HepG2 (cell line): ENCODE data around the gene DELE1. TPM values are rescaled to one million over a fixed set of nuclear protein-coding genes. Genes with fewer than 3 reads are reported as not detected.

Source experiments
- ATAC-seq: fragments of 200-7000 bp; cut with Tn5 transposase; 3 replicates; pipeline ENCODE4 v1.9.1; 2020; ENCODE audit warnings: mild to moderate bottlenecking, moderate library complexity
- BruUV-seq: library from RNA; stranded (reverse); fragments of 400-500 nt; replicated peaks from 2 replicates; lab custom pipeline; 2021; lab: Mats Ljungman, UMichigan
- CTCF ChIA-PET: fragments of 300-600 bp; formaldehyde crosslinking; extraction: SDS; loops from one replicate; lab custom pipeline; 2021; ENCODE audit warnings: low total read pairs, inconsistent platforms, low intra/inter-chr PET ratio; lab: Yijun Ruan, JAX
- POLR2A ChIA-PET: fragments of 350-600 bp; sonication (Branson Sonifier 250); formaldehyde crosslinking; loops from one replicate; lab custom pipeline; 2020; ENCODE audit warnings: antibody characterized with exemption, inconsistent platforms; lab: Yijun Ruan, JAX
- DNase-seq: peaks from one replicate; pipeline ENCODE4 v3.0.0-alpha.2; 2015; ENCODE audit warnings: low spot score
- FAIRE-seq: peaks from 3 replicates; lab custom pipeline; 2011; peaks lifted over from hg19 to GRCh38; lab: Jason Lieb, UNC
- H2AFZ ChIP-seq: one replicate; pipeline ENCODE4 v1.6.1; 2011; ENCODE audit warnings: low read length, inconsistent platforms
- H3K27ac ChIP-seq: fragments of 300-600 bp; 3 replicates; pipeline ENCODE4 v1.8.0; 2011; ENCODE audit warnings: mixed run types, mild to moderate bottlenecking, mixed read lengths, low read length, inconsistent platforms; ENCODE audit not compliant: insufficient read depth; ENCODE audit errors: extremely low read length
- H3K27me3 ChIP-seq, 2 experiments: fragments of 200-600 bp in 1 of 2; 2 replicates in 1 of 2; 3 replicates in 1 of 2; pipeline versions ENCODE4 v1.6.0 to v1.8.0; 2011; ENCODE audit warnings: low read length in 2 of 2, mild to moderate bottlenecking in 2 of 2, moderate library complexity in 2 of 2, inconsistent platforms in 1 of 2; ENCODE audit not compliant: insufficient read depth in 2 of 2, control insufficient read depth in 1 of 2
- H3K36me3 ChIP-seq, 2 experiments: fragments of 200-600 bp in 1 of 2; replicated peaks in 1 of 2; 2 replicates in 1 of 2; 3 replicates in 1 of 2; pipeline versions ENCODE4 v1.5.1 to v1.8.0; 2011; ENCODE audit warnings: low read length in 2 of 2, inconsistent platforms in 1 of 2; ENCODE audit not compliant: insufficient read depth in 2 of 2, control insufficient read depth in 1 of 2
- H3K4me1 ChIP-seq: 2 replicates; pipeline ENCODE4 v1.5.1; 2012; ENCODE audit warnings: low read length, inconsistent platforms; ENCODE audit not compliant: insufficient read depth
- H3K4me2 ChIP-seq: 2 replicates; pipeline ENCODE4 v1.6.0; 2011; ENCODE audit warnings: low read depth, low read length, inconsistent platforms
- H3K4me3 ChIP-seq, 3 experiments: fragments of 200-600 bp in 1 of 3; sonication (generic), shearing (Covaris generic) in 1 of 3; replicated peaks in 1 of 3; 2 replicates each; pipeline ENCODE4 v1.5.1; 2011 to 2016; ENCODE audit warnings: low read length in 3 of 3, inconsistent platforms in 2 of 3, low read depth in 2 of 3, mild to moderate bottlenecking in 2 of 3, control low read depth in 1 of 3, mixed read lengths in 1 of 3; ENCODE audit not compliant: insufficient read depth in 1 of 3
- H3K79me2 ChIP-seq: one replicate; pipeline ENCODE4 v1.6.1; 2011; ENCODE audit warnings: low read length, inconsistent platforms; ENCODE audit not compliant: insufficient read depth
- H3K9ac ChIP-seq: 2 replicates; pipeline ENCODE4 v1.6.0; 2011; ENCODE audit warnings: mild to moderate bottlenecking, low read depth, low read length, inconsistent platforms; ENCODE audit not compliant: insufficient read depth
- H3K9me3 ChIP-seq: 2 replicates; pipeline ENCODE4 v1.5.1; 2012; ENCODE audit warnings: mild to moderate bottlenecking, low read length
- H4K20me1 ChIP-seq: 2 replicates; pipeline ENCODE4 v1.6.0; 2011; ENCODE audit warnings: inconsistent platforms, mild to moderate bottlenecking, low read length, moderate library complexity; ENCODE audit not compliant: insufficient read depth
- ATF1 ChIP-seq: IDR thresholded peaks from 2 replicates; pipeline ENCODE4 v1.6.1; 2016; ENCODE audit warnings: mild to moderate bottlenecking, control low read depth
- BCL6 ChIP-seq: IDR thresholded peaks from 2 replicates; pipeline ENCODE4 v1.6.1; 2016; ENCODE audit warnings: missing genetic modification reagents, missing compliant biosample characterization
- CEBPB ChIP-seq: IDR thresholded peaks from 2 replicates; pipeline ENCODE4 v1.6.1; 2011; ENCODE audit warnings: low read depth, low read length, improper control_type of control experiment, borderline replicate concordance
- CEBPG ChIP-seq: IDR thresholded peaks from 2 replicates; pipeline ENCODE4 v1.6.1; 2016
- CREB1 ChIP-seq, 2 experiments: fragments of 450-650 bp in 1 of 2; IDR thresholded peaks; 2 replicates each; pipeline ENCODE4 v1.6.1; 2016 to 2017; ENCODE audit warnings: control low read depth in 1 of 2, mild to moderate bottlenecking in 1 of 2, missing compliant biosample characterization in 1 of 2, missing genetic modification characterization in 1 of 2
- GATAD2A ChIP-seq: IDR thresholded peaks from 2 replicates; pipeline ENCODE4 v1.6.1; 2016
- HNRNPH1 ChIP-seq: fragments of 200-400 bp; formaldehyde crosslinking; optimal IDR thresholded peaks from 2 replicates; pipeline ENCODE3; 2017; ENCODE audit warnings: mild to moderate bottlenecking, low read depth, low read length
- HOXA3 ChIP-seq: sonication (generic); formaldehyde crosslinking; IDR thresholded peaks from 2 replicates; pipeline ENCODE4 v1.5.0; 2020; ENCODE audit warnings: missing genetic modification reagents
- HOXA7 ChIP-seq: sonication (generic); formaldehyde crosslinking; IDR thresholded peaks from 2 replicates; pipeline ENCODE4 v1.8.1; 2022; ENCODE audit warnings: mild to moderate bottlenecking, missing genetic modification reagents, moderate library complexity
- KDM1A ChIP-seq: IDR thresholded peaks from 2 replicates; pipeline ENCODE4 v1.6.1; 2016; ENCODE audit warnings: missing compliant biosample characterization
- NR2C2 ChIP-seq: sonication (generic); formaldehyde crosslinking; IDR thresholded peaks from 2 replicates; pipeline ENCODE4 v1.4.0; 2020; ENCODE audit warnings: missing genetic modification reagents, mild to moderate bottlenecking, moderate library complexity, borderline replicate concordance
- NR2F6 ChIP-seq, 2 experiments: IDR thresholded peaks; 2 replicates each; pipeline ENCODE4 v1.6.1; 2016; ENCODE audit warnings: antibody characterized with exemption in 1 of 2, mild to moderate bottlenecking in 1 of 2
- PITX1 ChIP-seq: sonication (generic); formaldehyde crosslinking; IDR thresholded peaks from 2 replicates; pipeline ENCODE4 v1.5.1; 2020; ENCODE audit warnings: mild to moderate bottlenecking, missing genetic modification reagents
- POLR2G ChIP-seq: fragments of 200-400 bp; formaldehyde crosslinking; IDR thresholded peaks from 2 replicates; pipeline ENCODE4 v1.6.1; 2018; ENCODE audit warnings: mild to moderate bottlenecking, low read depth, low read length, moderate library complexity
- RARG ChIP-seq: sonication (generic); formaldehyde crosslinking; IDR thresholded peaks from 2 replicates; pipeline ENCODE4 v1.4.0; 2020; ENCODE audit warnings: low read depth, mild to moderate bottlenecking, missing genetic modification reagents
- SMAD9 ChIP-seq: sonication (generic); formaldehyde crosslinking; IDR thresholded peaks from 2 replicates; pipeline ENCODE4 v1.5.1; 2020; ENCODE audit warnings: mild to moderate bottlenecking, missing genetic modification reagents
- SP2 ChIP-seq: sonication (generic); formaldehyde crosslinking; IDR thresholded peaks from 2 replicates; pipeline ENCODE4 v1.5.1; 2020; ENCODE audit warnings: mild to moderate bottlenecking, missing genetic modification reagents
- ZBTB21 ChIP-seq: sonication (generic); formaldehyde crosslinking; IDR thresholded peaks from 2 replicates; pipeline ENCODE4 v1.4.0; 2020; ENCODE audit warnings: missing genetic modification reagents
- ZHX1 ChIP-seq: sonication (generic); formaldehyde crosslinking; IDR thresholded peaks from 2 replicates; pipeline ENCODE4 v1.8.1; 2022; ENCODE audit warnings: low read depth, mild to moderate bottlenecking, missing genetic modification reagents
- ZNF629 ChIP-seq: sonication (generic); formaldehyde crosslinking; conservative IDR thresholded peaks from 2 replicates; pipeline ENCODE4 v1.5.0; 2020; ENCODE audit warnings: missing genetic modification reagents
- ZSCAN31 ChIP-seq: sonication (generic); formaldehyde crosslinking; IDR thresholded peaks from 2 replicates; pipeline ENCODE4 v1.5.0; 2020; ENCODE audit warnings: low read depth, mild to moderate bottlenecking, missing genetic modification reagents
- WGBS: methylation state at CpG from one replicate; pipeline ENCODE4 v1.1.6; 2017; ENCODE audit warnings: low lambda C conversion rate; 5-methylcytosine and 5-hydroxymethylcytosine counted together
- in situ Hi-C: cut with HindIII; loops from 2 replicates; pipeline ENCODE4 v1.10.0; 2017; ENCODE audit warnings: low pct_unique_long_range_greater_than_20kb; ENCODE audit not compliant: extremely low pct_ligation_motif_present
- intact Hi-C: fragments of 100-400 bp; cut with micrococcal nuclease; formaldehyde crosslinking; loops from one replicate; pipeline ENCODE4 v1.10.0; 2022; ENCODE audit not compliant: unreplicated experiment
- polyA plus RNA-seq, 8 experiments: library from polyadenylated mRNA; depleted of rRNA in 3 of 8; stranded (reverse) in 7 of 8; unstranded in 1 of 8; fragments of >200 nt; fragmentation: Illumina TruSeq in 4 of 8; extraction: Trizol in 4 of 8; gene quantifications; 2 replicates each; pipeline versions ENCODE4 v1.2.1 to v1.2.3, GENCODE V29; 2011 to 2016; ENCODE audit warnings: low read depth in 4 of 8, missing spikeins in 1 of 8, mixed read lengths in 1 of 8; ENCODE audit not compliant: insufficient read depth in 1 of 8
- total RNA-seq, 5 experiments: library from RNA; depleted of rRNA; stranded (reverse); fragments of >200 nt; fragmentation: Illumina TruSeq; extraction: Trizol; gene quantifications; 2 replicates each; pipeline ENCODE4 v1.2.3, GENCODE V29; 2016; ENCODE audit warnings: low read depth in 1 of 5

Gene DELE1
- total and polyA plus RNA-seq, 2 of the 13 experiments (the other 11 are each of a cell fraction or from before 2014, with no cell fraction given): 57.5 to 90.3 TPM

GRCh38 chr5:141966275-141966962, 42.7 kb downstream of the DELE1 start:
- 0 out of 2 replicates have a peak, but pooled peaks have one; percentile 41 for TF ChIP-seq ZHX1
- peak; percentile 87 for TF ChIP-seq ZNF629
- TF ChIP-seq CEBPB: peak; percentile 28; the same call in 1 of the 2 replicates
- no peak for TF ChIP-seq POLR2G
- peak; percentile 76 for TF ChIP-seq HOXA3
- TF ChIP-seq NR2C2 (CRISPR knock-in tag): peak; percentile 37; the same call in 1 of the 2 replicates
- 0 out of 2 replicates have a peak, but pooled peaks have one; percentile 24 for TF ChIP-seq KDM1A (CRISPR knock-in tag)
- no peak for TF ChIP-seq HOXA7 (CRISPR knock-in tag)
- TF ChIP-seq ZSCAN31 (CRISPR knock-in tag): no peak
- TF ChIP-seq ZBTB21: peak; percentile 90
- TF ChIP-seq GATAD2A (CRISPR knock-in tag): 0 out of 2 replicates have a peak, but pooled peaks have one; percentile 16
- TF ChIP-seq NR2F6 (IDR thresholded peaks at IDR 0.05): peak; percentile 46; the same call in 1 of the 2 replicates
- TF ChIP-seq NR2F6 (CRISPR knock-in tag; IDR thresholded peaks at IDR 0.05): 0 out of 2 replicates have a peak, but pooled peaks have one; percentile 43
- no peak for TF ChIP-seq SP2
- TF ChIP-seq CEBPG (CRISPR knock-in tag): 0 out of 2 replicates have a peak, but pooled peaks have one; percentile 27
- no peak for TF ChIP-seq PITX1 (CRISPR knock-in tag)
- no peak for TF ChIP-seq CREB1 (IDR thresholded peaks at IDR 0.05)
- TF ChIP-seq CREB1 (CRISPR knock-in tag; IDR thresholded peaks at IDR 0.05): peak; percentile 63
- TF ChIP-seq ATF1 (CRISPR knock-in tag): peak; percentile 55; the same call in 1 of the 2 replicates
- peak; percentile 71 for TF ChIP-seq BCL6 (CRISPR knock-in tag)
- TF ChIP-seq HNRNPH1: no peak
- no peak for TF ChIP-seq SMAD9
- no peak for TF ChIP-seq RARG (CRISPR knock-in tag)
- peak; percentile 22 for DNase-seq
- intact Hi-C loops: no loop called here
- Histone ChIP-seq H3K4me2 (peak overlapping the region; percentile 58), H4K20me1 (no peaks in the 10 kb centered on the region), H3K27me3 (no peaks in the 10 kb centered on the region; a peak in 3 of 5 replicates), H3K9ac (peak overlapping the region; percentile 13; the same call in 1 of the 2 replicates), H3K79me2 (peaks cover 4% of the 10 kb centered on the region), H3K4me1 (peaks cover 49% of the 10 kb centered on the region), H2AFZ (no peak overlapping the region), H3K27ac (no peak overlapping the region), H3K36me3 (no peaks in the 10 kb centered on the region), H3K4me3 (no peak overlapping the region), H3K9me3 (no peaks in the 10 kb centered on the region)
- FAIRE-seq: peak; percentile 21
- CTCF ChIA-PET: no interaction called here
- no TSS peak for BruUV-seq
- POLR2A ChIA-PET: interaction anchor here (1.2 kb wide), 1 partner anchor 43 kb away, joined by 5 read pairs; the partner anchor contains the start of gene DELE1
- no peak for ATAC-seq
- in situ Hi-C loops: no loop called here
- 14% methylated on average over 4 of the region's 4 CpGs for WGBS
